HEK293 (cell line): ENCODE measurements around the gene ABCC10.

Experiments used
- CTCF ChIA-PET: fragments of 350-600 bp; formaldehyde crosslinking; extraction: SDS; loops from one replicate; lab custom pipeline; 2021; ENCODE audit warnings: antibody characterized with exemption; lab: Yijun Ruan, JAX
- POLR2A ChIA-PET: fragments of 300-600 bp; formaldehyde crosslinking; extraction: SDS; loops from one replicate; lab custom pipeline; 2020; ENCODE audit warnings: antibody characterized with exemption, inconsistent platforms; lab: Yijun Ruan, JAX
- H3K27ac ChIP-seq: fragments of 200-500 bp; sonication (Bioruptor generic); 2 replicates; pipeline ENCODE4 v1.5.1; 2014; ENCODE audit warnings: low read depth, low read length, control low read depth, inconsistent platforms; ENCODE audit errors: extremely low read depth
- H3K36me3 ChIP-seq, 2 experiments: fragments of 200-500 bp in 1 of 2; sonication (Bioruptor generic) in 1 of 2; 1 replicate in 1 of 2; 2 replicates in 1 of 2; pipeline ENCODE4 v1.5.1; 2014 to 2017; ENCODE audit warnings: inconsistent platforms in 2 of 2, low read length in 2 of 2; ENCODE audit not compliant: control insufficient read depth in 2 of 2, insufficient read depth in 1 of 2
- H3K4me1 ChIP-seq: fragments of 200-500 bp; sonication (Bioruptor generic); 2 replicates; pipeline ENCODE4 v1.5.1; 2014; ENCODE audit warnings: mild to moderate bottlenecking, low read length, inconsistent platforms; ENCODE audit not compliant: control insufficient read depth, insufficient read depth
- H3K4me3 ChIP-seq: 2 replicates; pipeline ENCODE4 v1.5.1; 2011; ENCODE audit warnings: low read depth, mild to moderate bottlenecking, control low read depth, low read length, moderate library complexity
- H3K9me3 ChIP-seq: fragments of 200-500 bp; sonication (Bioruptor generic); 2 replicates; pipeline ENCODE4 v1.5.1; 2014; ENCODE audit warnings: low read depth, low read length, inconsistent platforms; ENCODE audit not compliant: control insufficient read depth, insufficient read depth
- BCL11B ChIP-seq: fragments of 450-650 bp; formaldehyde crosslinking; IDR thresholded peaks from 2 replicates; pipeline ENCODE4 v1.5.1; 2016; ENCODE audit warnings: low read depth, missing biosample characterization, missing genetic modification characterization
- BCL6B ChIP-seq: fragments of 450-650 bp; formaldehyde crosslinking; IDR thresholded peaks from 2 replicates; pipeline ENCODE4 v1.5.1; 2017; ENCODE audit warnings: missing biosample characterization, missing genetic modification characterization
- ELK4 ChIP-seq: IDR thresholded peaks from 2 replicates; pipeline ENCODE4 v1.6.1; 2011; ENCODE audit warnings: mild to moderate bottlenecking, low read depth, low read length, borderline replicate concordance
- MYNN ChIP-seq: fragments of 450-650 bp; formaldehyde crosslinking; IDR thresholded peaks from 2 replicates; pipeline ENCODE4 v1.5.1; 2016; ENCODE audit warnings: missing biosample characterization, missing genetic modification characterization, borderline replicate concordance
- TSHZ1 ChIP-seq: fragments of 450-650 bp; formaldehyde crosslinking; IDR thresholded peaks from 2 replicates; pipeline ENCODE4 v1.5.1; 2016; ENCODE audit warnings: missing biosample characterization, missing genetic modification characterization, borderline replicate concordance
- WT1 ChIP-seq: fragments of 450-650 bp; formaldehyde crosslinking; IDR thresholded peaks from 2 replicates; pipeline ENCODE4 v1.5.1; 2016; ENCODE audit warnings: missing biosample characterization, missing genetic modification characterization
- ZBTB21 ChIP-seq: fragments of 450-650 bp; formaldehyde crosslinking; IDR thresholded peaks from 2 replicates; pipeline ENCODE4 v1.5.1; 2017; ENCODE audit warnings: missing biosample characterization, missing genetic modification characterization
- ZBTB26 ChIP-seq: fragments of 450-650 bp; formaldehyde crosslinking; optimal IDR thresholded peaks from 2 replicates; pipeline ENCODE3; 2016; ENCODE audit warnings: missing biosample characterization, mild to moderate bottlenecking, missing genetic modification characterization
- ZFHX2 ChIP-seq: fragments of 450-650 bp; formaldehyde crosslinking; conservative IDR thresholded peaks from 2 replicates; pipeline ENCODE4 v1.5.1; 2016; ENCODE audit warnings: missing biosample characterization, missing genetic modification characterization
- ZNF112 ChIP-seq: fragments of 450-650 bp; formaldehyde crosslinking; IDR thresholded peaks from 2 replicates; pipeline ENCODE4 v1.5.0; 2017; ENCODE audit warnings: missing biosample characterization, missing genetic modification characterization
- ZNF221 ChIP-seq: fragments of 450-650 bp; formaldehyde crosslinking; IDR thresholded peaks from 2 replicates; pipeline ENCODE4 v1.5.1; 2017; ENCODE audit warnings: missing biosample characterization, missing genetic modification characterization, borderline replicate concordance
- ZNF404 ChIP-seq: fragments of 450-650 bp; formaldehyde crosslinking; IDR thresholded peaks from 2 replicates; pipeline ENCODE4 v1.5.1; 2017; ENCODE audit warnings: missing biosample characterization, missing genetic modification characterization
- ZNF596 ChIP-seq: fragments of 450-650 bp; IDR thresholded peaks from 2 replicates; pipeline ENCODE4 v1.5.0; 2018; ENCODE audit warnings: missing biosample characterization, mild to moderate bottlenecking, missing genetic modification characterization, moderate library complexity
- ZNF639 ChIP-seq: fragments of 450-650 bp; formaldehyde crosslinking; IDR thresholded peaks from 2 replicates; pipeline ENCODE4 v1.5.1; 2016; ENCODE audit warnings: missing biosample characterization, missing genetic modification characterization
- ZNF76 ChIP-seq: fragments of 450-650 bp; formaldehyde crosslinking; IDR thresholded peaks from 2 replicates; pipeline ENCODE4; 2016; ENCODE audit warnings: low read depth, missing biosample characterization, missing genetic modification characterization, borderline replicate concordance
- ZNF777 ChIP-seq: fragments of 450-650 bp; formaldehyde crosslinking; IDR thresholded peaks from 2 replicates; pipeline ENCODE4 v1.5.1; 2017; ENCODE audit warnings: missing biosample characterization, missing genetic modification characterization, borderline replicate concordance
- ZNF791 ChIP-seq: fragments of 450-650 bp; formaldehyde crosslinking; IDR thresholded peaks from 2 replicates; pipeline ENCODE4 v1.5.1; 2016; ENCODE audit warnings: missing biosample characterization, missing genetic modification characterization
- ZNF843 ChIP-seq: fragments of 450-650 bp; formaldehyde crosslinking; IDR thresholded peaks from 2 replicates; pipeline ENCODE4 v1.5.1; 2016; ENCODE audit warnings: missing biosample characterization, missing genetic modification characterization

Gene ABCC10

GRCh38 chr6:43433148-43433547 lies 5.8 kb downstream of the ABCC10 start (continued):
- TF ChIP-seq ZNF843 (tag by site-specific recombination) (no peak), ZNF221 (tag by site-specific recombination) (no peak), ZNF76 (no peak), ELK4 (no peak)

- CTCF ChIA-PET = interaction anchor here (0.7 kb wide), 1 partner anchor 363 kb away, joined by 3 read pairs; no protein-coding TSS in a partner anchor
- no peak overlapping the region for H3K4me3 ChIP-seq
- H3K4me1 ChIP-seq = peaks cover 6% of the 10 kb centered on the region
- TF ChIP-seq ZNF791 (no peak), ZNF112 (tag by site-specific recombination) (no peak), BCL11B (no peak), WT1 (tag by site-specific recombination) (no peak), ZFHX2 (no peak), ZNF404 (tag by site-specific recombination) (no peak)
- no peak overlapping the region for H3K27ac ChIP-seq
- POLR2A ChIA-PET = interaction anchor here (0.7 to 2.5 kb wide), 5 partner anchors 19 to 188 kb away, joined by 3 to 7 read pairs (median 4); partner anchors contain the start of genes DLK2 and ZNF318
- peaks cover 10 to 46% of the 10 kb centered on the region in 2 experiments; a peak in 2 of 3 replicates for H3K36me3 ChIP-seq
- H3K9me3 ChIP-seq = no peaks in the 10 kb centered on the region
Observed at GRCh38 chr6:43434001-43434840, 6.9 kb downstream of the ABCC10 start.

GRCh38 chr6:43434943-43435342 lies 7.6 kb downstream of the ABCC10 start:
- Histone ChIP-seq H3K4me1 (peaks cover 6% of the 10 kb centered on the region), H3K9me3 (no peaks in the 10 kb centered on the region), H3K4me3 (no peak overlapping the region), H3K36me3 (peaks cover 11 to 46% of the 10 kb centered on the region in 2 experiments; a peak in 2 of 3 replicates), H3K27ac (no peak overlapping the region)
- ChIA-PET POLR2A (interaction anchor here (0.7 to 2.5 kb wide), 4 partner anchors 32 to 414 kb away, joined by 3 to 7 read pairs (median 4); partner anchors contain the start of genes RRP36 and ZNF318), CTCF (interaction anchor here (0.7 to 1.2 kb wide), 2 partner anchors 18 to 62 kb away, joined by 3 read pairs; no protein-coding TSS in a partner anchor)
- TF ChIP-seq ZNF596 (tag by site-specific recombination) (peak; percentile 43; the same call in 1 of the 2 replicates), TSHZ1 (tag by site-specific recombination) (no peak), BCL6B (tag by site-specific recombination) (no peak), ZNF777 (tag by site-specific recombination) (no peak), MYNN (tag by site-specific recombination) (no peak), ZNF639 (no peak), ZBTB26 (tag by site-specific recombination) (no peak), ZBTB21 (no peak)
